ENCODE results near the gene TMEM89. TPM values are rescaled to one million over a fixed set of nuclear protein-coding genes. Genes with fewer than 3 reads are reported as not detected.
A peak's percentile ranks its signal among the peaks of the same experiment; 100 is the strongest.

The TMEM89 gene
- total RNA-seq, 1 experiment from 2014 or later: not detected

DNA sequence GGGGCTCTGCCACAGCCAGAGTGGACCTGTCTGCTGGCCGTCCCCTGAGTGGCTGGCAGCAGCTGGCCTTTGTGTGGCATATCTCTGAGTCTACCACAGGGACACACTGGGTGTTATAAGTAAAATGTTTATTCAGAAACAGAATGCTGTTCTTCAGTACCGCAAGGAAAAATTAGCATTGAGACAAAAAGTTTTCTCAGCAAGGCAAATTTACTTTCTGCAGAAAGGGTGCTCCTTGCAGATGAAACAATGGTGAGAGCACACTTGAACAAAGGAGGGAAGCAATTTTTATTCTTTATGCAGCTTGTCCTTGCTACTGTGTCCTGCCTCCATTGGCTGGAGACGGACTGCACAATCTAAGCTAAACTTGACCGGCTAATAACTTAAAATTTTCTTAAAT is 4.0 kb downstream of the TMEM89 start:
- CTCF ChIA-PET: no interaction called here
- Mint-ChIP-seq H3K27ac (ENCODE audit: unreplicated experiment) (no peak overlapping the region), H3K4me1 (ENCODE audit: low read depth, unreplicated experiment) (no peaks in the 10 kb centered on the region), H3K36me3 (ENCODE audit: insufficient read depth, unreplicated experiment) (no peaks in the 10 kb centered on the region), H3K4me3 (ENCODE audit: low read depth, unreplicated experiment) (no peak overlapping the region), H3K27me3 (ENCODE audit: unreplicated experiment) (no peaks in the 10 kb centered on the region), H3K9me3 (ENCODE audit: low read depth, unreplicated experiment) (no peaks in the 10 kb centered on the region)
- DNase-seq: no peak
- TF ChIP-seq, protein P1, sequence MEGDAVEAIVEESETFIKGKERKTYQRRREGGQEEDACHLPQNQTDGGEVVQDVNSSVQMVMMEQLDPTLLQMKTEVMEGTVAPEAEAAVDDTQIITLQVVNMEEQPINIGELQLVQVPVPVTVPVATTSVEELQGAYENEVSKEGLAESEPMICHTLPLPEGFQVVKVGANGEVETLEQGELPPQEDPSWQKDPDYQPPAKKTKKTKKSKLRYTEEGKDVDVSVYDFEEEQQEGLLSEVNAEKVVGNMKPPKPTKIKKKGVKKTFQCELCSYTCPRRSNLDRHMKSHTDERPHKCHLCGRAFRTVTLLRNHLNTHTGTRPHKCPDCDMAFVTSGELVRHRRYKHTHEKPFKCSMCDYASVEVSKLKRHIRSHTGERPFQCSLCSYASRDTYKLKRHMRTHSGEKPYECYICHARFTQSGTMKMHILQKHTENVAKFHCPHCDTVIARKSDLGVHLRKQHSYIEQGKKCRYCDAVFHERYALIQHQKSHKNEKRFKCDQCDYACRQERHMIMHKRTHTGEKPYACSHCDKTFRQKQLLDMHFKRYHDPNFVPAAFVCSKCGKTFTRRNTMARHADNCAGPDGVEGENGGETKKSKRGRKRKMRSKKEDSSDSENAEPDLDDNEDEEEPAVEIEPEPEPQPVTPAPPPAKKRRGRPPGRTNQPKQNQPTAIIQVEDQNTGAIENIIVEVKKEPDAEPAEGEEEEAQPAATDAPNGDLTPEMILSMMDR (IDR thresholded peaks at IDR 0.05; ENCODE audit: unreplicated experiment): no peak
- intact Hi-C loops (cut with micrococcal nuclease; ENCODE audit: unreplicated experiment): no loop called here
- BruUV-seq (replicated peaks): no TSS peak

DNA sequence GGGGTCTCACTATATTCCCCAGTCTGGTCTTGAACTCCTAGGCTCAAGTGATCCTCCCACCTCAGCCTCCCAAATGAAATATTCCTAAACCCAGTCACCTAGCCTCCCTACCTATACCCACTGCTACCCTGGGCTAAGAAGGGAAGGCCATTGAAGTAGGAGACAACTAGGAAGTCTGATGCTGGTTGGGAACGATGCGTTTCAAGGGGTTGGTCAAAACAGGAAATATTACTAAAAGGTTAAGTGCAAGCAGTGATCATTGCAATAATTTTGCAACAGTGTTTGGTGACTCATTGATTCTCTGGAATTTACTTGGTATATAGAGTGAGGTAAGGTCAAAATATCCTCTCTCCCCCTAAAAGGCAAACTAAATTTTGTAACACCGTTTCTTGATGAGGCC is 7.5 kb downstream of the TMEM89 start:
- Mint-ChIP-seq H3K27ac (ENCODE audit: unreplicated experiment) (no peak overlapping the region), H3K36me3 (ENCODE audit: insufficient read depth, unreplicated experiment) (peaks cover 9% of the 10 kb centered on the region), H3K27me3 (ENCODE audit: unreplicated experiment) (no peaks in the 10 kb centered on the region), H3K4me3 (ENCODE audit: low read depth, unreplicated experiment) (no peak overlapping the region), H3K4me1 (ENCODE audit: low read depth, unreplicated experiment) (no peaks in the 10 kb centered on the region), H3K9me3 (ENCODE audit: low read depth, unreplicated experiment) (no peaks in the 10 kb centered on the region)
- no peak for DNase-seq
- intact Hi-C loops (cut with micrococcal nuclease; ENCODE audit: unreplicated experiment): no loop called here
- CTCF ChIA-PET: interaction anchor here (0.6 to 0.7 kb wide), 3 partner anchors 50 to 789 kb away, joined by 3 to 4 read pairs (median 3); partner anchors contain the start of gene UCN2
- TF ChIP-seq, protein P1 (IDR thresholded peaks at IDR 0.05; ENCODE audit: unreplicated experiment): no peak
- BruUV-seq (replicated peaks): no TSS peak

GRCh38 chr3:48612309-48612708 is 9.3 kb downstream of the TMEM89 start:
- intact Hi-C loops (cut with micrococcal nuclease; ENCODE audit: unreplicated experiment): no loop called here
- no peaks in the 10 kb centered on the region for H3K27me3 Mint-ChIP-seq (ENCODE audit: unreplicated experiment)
- H3K9me3 Mint-ChIP-seq (ENCODE audit: low read depth, unreplicated experiment): no peaks in the 10 kb centered on the region
- no peak overlapping the region for H3K27ac Mint-ChIP-seq (ENCODE audit: unreplicated experiment)
- peaks cover 24% of the 10 kb centered on the region for H3K36me3 Mint-ChIP-seq (ENCODE audit: insufficient read depth, unreplicated experiment)
- TF ChIP-seq, protein P1 (IDR thresholded peaks at IDR 0.05; ENCODE audit: unreplicated experiment): no peak
- no TSS peak for BruUV-seq (replicated peaks)
- CTCF ChIA-PET: interaction anchor here (0.6 to 0.7 kb wide), 2 partner anchors 58 to 64 kb away, joined by 3 to 4 read pairs; no protein-coding TSS in a partner anchor
- no peaks in the 10 kb centered on the region for H3K4me1 Mint-ChIP-seq (ENCODE audit: low read depth, unreplicated experiment)
- no peak overlapping the region for H3K4me3 Mint-ChIP-seq (ENCODE audit: low read depth, unreplicated experiment)
- DNase-seq: no peak

DNA sequence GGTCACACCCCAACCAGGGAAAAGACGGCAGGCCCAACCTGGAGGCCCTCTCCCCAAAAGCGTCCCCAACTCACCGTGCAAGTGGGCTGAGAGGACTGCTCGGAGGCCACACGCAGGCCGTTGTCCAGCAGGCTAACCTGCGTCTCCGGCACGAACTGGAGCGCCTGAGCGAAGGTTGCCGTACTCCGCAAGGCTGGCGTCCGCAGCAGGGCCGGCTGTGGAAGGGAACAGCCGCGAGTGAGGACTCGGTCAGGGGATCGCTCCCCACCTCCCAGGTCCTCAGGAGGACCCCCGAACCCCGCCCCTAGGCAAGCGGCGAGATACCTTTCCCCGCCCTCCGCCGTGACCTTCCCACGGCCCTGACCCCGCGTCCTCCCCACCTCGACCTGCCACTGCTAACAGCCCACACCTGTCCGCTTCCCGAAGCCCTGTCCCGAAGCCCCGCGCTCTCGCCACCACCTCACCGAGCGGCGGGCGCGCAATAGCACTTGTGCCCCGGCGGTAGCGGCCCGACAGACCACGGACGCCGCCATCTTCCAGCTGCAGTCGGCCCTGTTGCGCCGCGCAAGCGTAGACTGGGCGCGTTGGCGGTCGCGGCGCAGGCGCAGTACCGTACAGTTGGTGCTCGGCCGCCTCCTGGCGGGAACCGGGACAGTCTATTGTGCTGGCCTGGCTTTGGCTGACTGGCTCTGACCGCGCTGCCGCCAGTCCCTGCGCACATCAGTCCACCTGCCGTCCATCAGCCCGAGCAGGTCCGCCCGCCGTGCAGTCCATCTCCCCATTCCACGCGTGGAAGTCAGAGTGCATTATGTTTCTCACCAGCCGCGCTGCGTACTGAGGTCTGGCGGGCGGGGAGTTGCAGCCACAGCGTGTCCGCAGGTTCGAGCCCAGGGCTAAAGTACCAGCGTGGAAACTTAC is 12.2 kb downstream of the TMEM89 start, which contains the start of gene UQCRC1:
Gene UQCRC1 (minus strand): TSS at position 559 of the 918 bp plus-strand sequence. CDS start 26 bp downstream, at position 533.
- Mint-ChIP-seq H3K4me3 (ENCODE audit: low read depth, unreplicated experiment) (peak within 1 kb of the TSS; percentile 98), H3K4me1 (ENCODE audit: low read depth, unreplicated experiment) (no peaks in the 10 kb centered on the region), H3K36me3 (ENCODE audit: insufficient read depth, unreplicated experiment) (peaks cover 38% of the 10 kb centered on the region), H3K9me3 (ENCODE audit: low read depth, unreplicated experiment) (no peaks in the 10 kb centered on the region), H3K27ac (ENCODE audit: unreplicated experiment) (peak within 1 kb of the TSS; percentile 94), H3K27me3 (ENCODE audit: unreplicated experiment) (no peaks in the 10 kb centered on the region)
- BruUV-seq (replicated peaks): no TSS peak
- DNase-seq: peak; percentile 92
- intact Hi-C loops (cut with micrococcal nuclease; ENCODE audit: unreplicated experiment): no loop called here
- TF ChIP-seq, protein P1 (IDR thresholded peaks at IDR 0.05; ENCODE audit: unreplicated experiment): peak; percentile 35
- CTCF ChIA-PET: interaction anchor here (1.0 kb wide), 1 partner anchor 26 kb away, joined by 3 read pairs; the partner anchor contains the start of gene SLC26A6

Measured in Calu3 (cell line).